Mucosa of rectum (tissue), 2 donors: ENCODE measurements around the gene KNTC1.
"Not testable (repeated sequence)": the region's sequence is repeated elsewhere in the genome, so short reads cannot be mapped to it uniquely, and the experiment has no call there.

Experiments used
- H3K27ac ChIP-seq, 2 donors: one replicate each; pipeline ENCODE4 v1.7.0; 2013; ENCODE audit warnings: inconsistent platforms in 2 of 2, low read depth in 2 of 2, low read length in 2 of 2
- H3K27me3 ChIP-seq, 2 donors: one replicate each; pipeline ENCODE4 v1.7.0; 2013; ENCODE audit warnings: low read length in 2 of 2; ENCODE audit not compliant: control insufficient read depth in 2 of 2, insufficient read depth in 2 of 2
- H3K36me3 ChIP-seq, 2 donors: one replicate each; pipeline ENCODE4 v1.7.0; 2013; ENCODE audit warnings: low read length in 2 of 2; ENCODE audit not compliant: control insufficient read depth in 2 of 2, insufficient read depth in 2 of 2
- H3K4me1 ChIP-seq, 2 donors: one replicate each; pipeline ENCODE4 v1.7.0; 2013; ENCODE audit warnings: low read length in 2 of 2, mild to moderate bottlenecking in 1 of 2; ENCODE audit not compliant: control insufficient read depth in 2 of 2, insufficient read depth in 2 of 2
- H3K4me3 ChIP-seq, 2 donors: one replicate each; pipeline ENCODE4 v1.7.0; 2013; ENCODE audit warnings: low read length in 2 of 2
- H3K9ac ChIP-seq, 2 donors: one replicate each; pipeline ENCODE4 v1.7.0; 2013; ENCODE audit warnings: low read length in 2 of 2, low read depth in 1 of 2, mild to moderate bottlenecking in 1 of 2
- H3K9me3 ChIP-seq, 2 donors: one replicate each; pipeline ENCODE4 v1.7.0; 2013; ENCODE audit warnings: low read length in 2 of 2; ENCODE audit not compliant: control insufficient read depth in 2 of 2
- donor health status: healthy.
- donor health status: Normal muscosa, but diverticular disease.

Gene KNTC1

GRCh38 chr12:122508163-122508562 is 18.9 kb upstream of the KNTC1 start:
- Histone ChIP-seq H3K4me1 (no peaks in the 10 kb centered on the region), H3K36me3 (peaks cover 81 to 96% of the 10 kb centered on the region in 2 donors), H3K4me3 (no peak overlapping the region), H3K27ac (no peak overlapping the region), H3K27me3 (no peaks in the 10 kb centered on the region), H3K9me3 (no peaks in the 10 kb centered on the region), H3K9ac (no peak overlapping the region)

DNA sequence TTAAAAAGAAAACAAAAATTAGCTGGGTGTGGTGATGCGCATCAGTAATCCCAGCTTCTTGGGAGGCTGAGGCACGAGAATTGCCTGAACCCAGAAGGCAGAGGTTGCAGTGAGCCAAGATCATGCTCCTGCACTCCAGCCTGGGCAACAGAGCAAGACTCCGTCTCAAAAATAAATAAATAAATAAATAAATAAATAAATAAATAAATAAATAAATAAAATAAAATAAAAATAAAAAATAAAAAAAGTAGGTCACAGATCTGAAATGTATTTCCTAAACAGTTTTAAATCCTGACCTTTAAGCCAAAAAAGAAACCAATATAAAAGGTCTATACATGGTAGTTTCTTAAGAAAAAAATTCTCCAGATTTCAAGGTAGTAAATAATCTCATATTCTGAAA is 14.0 kb upstream of the KNTC1 start:
- not testable (repeated sequence) for H3K27me3 ChIP-seq, H3K27ac ChIP-seq, H3K4me1 ChIP-seq, H3K4me3 ChIP-seq, H3K9ac ChIP-seq, H3K9me3 ChIP-seq
- H3K36me3 ChIP-seq, result peaks cover 80 to 90% of the 10 kb centered on the region in 2 donors

GRCh38 chr12:122513660-122514059 is 13.4 kb upstream of the KNTC1 start:
- no peak overlapping the region for H3K9ac ChIP-seq
- no peak overlapping the region for H3K27ac ChIP-seq
- no peaks in the 10 kb centered on the region for H3K4me1 ChIP-seq
- no peak overlapping the region for H3K4me3 ChIP-seq
- H3K9me3 ChIP-seq, result no peaks in the 10 kb centered on the region
- peaks cover 77 to 89% of the 10 kb centered on the region in 2 donors for H3K36me3 ChIP-seq
- H3K27me3 ChIP-seq, result no peaks in the 10 kb centered on the region

DNA sequence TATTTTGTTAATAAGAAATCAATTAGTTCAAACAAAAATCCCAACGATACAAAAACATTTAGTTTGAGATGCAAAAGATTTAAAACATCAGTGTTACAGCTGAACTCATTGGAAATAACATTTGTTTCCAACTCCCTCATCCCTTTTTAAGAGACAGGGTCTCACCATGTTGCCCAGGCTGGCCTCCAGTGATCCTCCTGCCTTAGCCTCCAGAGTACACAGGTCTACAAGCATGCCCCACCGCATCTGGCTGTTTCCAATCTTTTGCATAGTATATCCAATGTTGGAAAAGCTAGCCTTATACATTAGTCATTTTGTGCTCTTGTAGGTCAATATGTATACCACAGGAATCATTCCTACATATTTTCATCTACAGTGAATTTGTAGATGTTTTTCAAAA is 11.8 kb upstream of the KNTC1 start:
- Histone ChIP-seq H3K36me3 (peaks cover 82 to 88% of the 10 kb centered on the region in 2 donors), H3K4me3 (no peak overlapping the region), H3K9me3 (no peaks in the 10 kb centered on the region), H3K4me1 (no peaks in the 10 kb centered on the region), H3K9ac (no peak overlapping the region), H3K27me3 (no peaks in the 10 kb centered on the region), H3K27ac (no peak overlapping the region)

DNA sequence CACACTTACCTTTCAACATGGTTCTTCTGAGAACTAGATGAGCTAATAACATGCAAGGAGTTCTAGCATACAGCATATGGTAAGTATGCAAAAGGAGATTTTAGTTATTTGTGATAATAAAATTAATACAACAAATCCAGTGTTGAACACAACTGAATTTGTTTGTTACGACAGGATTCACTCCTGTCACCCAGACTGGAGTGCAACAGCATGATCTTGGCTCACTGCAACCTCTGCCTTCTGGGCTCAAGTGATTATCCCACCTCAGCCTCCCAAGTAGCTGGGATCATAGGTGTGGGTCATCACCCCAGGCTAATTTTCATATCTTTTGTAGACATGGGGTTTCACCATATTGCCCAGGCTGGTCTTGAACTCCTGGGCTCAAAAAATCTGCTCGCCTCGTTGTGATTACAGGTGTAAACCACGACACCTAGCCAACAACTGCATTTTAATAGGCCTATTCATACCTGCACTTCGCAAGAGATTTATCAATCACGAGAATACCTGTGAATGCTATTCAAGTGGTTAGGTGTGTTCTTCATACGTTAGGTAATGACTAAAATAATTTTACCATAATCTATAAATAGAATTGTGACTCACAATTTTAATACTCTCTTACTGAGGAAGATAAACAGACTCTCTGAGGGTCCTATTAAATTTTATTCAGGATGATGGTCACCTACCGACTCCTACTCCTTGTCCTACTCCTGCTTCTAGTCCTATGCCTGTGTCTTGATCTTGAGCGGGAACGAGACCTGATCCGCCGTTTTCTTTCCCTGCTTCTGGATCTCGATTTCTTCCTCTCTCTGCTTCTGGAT is 10.3 kb upstream of the KNTC1 start:
- Histone ChIP-seq H3K36me3 (peaks cover 83 to 89% of the 10 kb centered on the region in 2 donors), H3K9me3 (no peaks in the 10 kb centered on the region), H3K4me1 (no peaks in the 10 kb centered on the region), H3K27me3 (no peaks in the 10 kb centered on the region), H3K9ac (no peak overlapping the region), H3K27ac (no peak overlapping the region), H3K4me3 (no peak overlapping the region)

DNA sequence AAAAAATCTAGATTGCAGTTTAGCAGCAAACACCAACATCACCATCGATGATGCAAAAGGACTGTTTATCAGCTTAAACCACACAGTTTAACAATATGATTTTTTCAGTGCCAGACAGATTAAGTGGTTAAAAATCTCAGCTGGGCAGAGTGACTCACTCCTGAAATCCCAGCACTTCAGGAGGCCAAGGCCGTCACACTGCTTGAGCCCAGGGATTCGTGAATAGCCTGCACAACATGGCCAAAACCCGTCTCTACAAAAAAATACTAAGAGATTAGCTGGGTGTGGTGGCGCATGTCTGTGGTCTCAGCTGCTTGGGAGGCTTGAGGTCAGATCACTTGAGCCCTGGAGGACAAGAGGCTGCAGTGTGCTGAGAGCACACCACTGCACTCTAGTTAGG is 9.2 kb upstream of the KNTC1 start:
- H3K36me3 ChIP-seq, result peaks cover 80 to 81% of the 10 kb centered on the region in 2 donors
- H3K27ac ChIP-seq, result no peak overlapping the region
- H3K9me3 ChIP-seq, result no peaks in the 10 kb centered on the region
- H3K9ac ChIP-seq, result no peak overlapping the region
- peaks cover under 1 to 2% of the 10 kb centered on the region in 2 donors for H3K4me1 ChIP-seq
- no peak overlapping the region for H3K4me3 ChIP-seq
- no peaks in the 10 kb centered on the region for H3K27me3 ChIP-seq

DNA sequence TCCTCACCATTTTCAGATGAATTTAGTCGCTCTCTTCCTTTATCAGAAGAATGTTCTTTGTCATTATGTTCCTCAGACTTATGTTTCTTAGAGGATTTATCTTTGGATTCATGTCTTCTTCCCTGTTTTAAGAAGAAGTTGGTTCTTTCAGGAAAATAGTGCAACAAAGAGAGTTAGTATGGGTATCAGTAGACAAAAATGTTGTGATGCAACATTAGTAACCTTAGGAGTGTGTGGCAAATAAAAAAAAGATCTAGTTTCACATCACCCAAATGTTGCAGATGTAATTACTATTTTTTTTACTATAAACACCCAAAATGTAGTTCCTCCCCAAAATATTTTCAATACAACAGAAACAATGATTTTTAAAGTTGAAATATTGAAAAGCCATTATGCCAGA is 8.1 kb upstream of the KNTC1 start:
- Histone ChIP-seq H3K4me3 (no peak overlapping the region), H3K9me3 (no peaks in the 10 kb centered on the region), H3K9ac (no peak overlapping the region), H3K27me3 (no peaks in the 10 kb centered on the region), H3K4me1 (peaks cover 10 to 11% of the 10 kb centered on the region in 2 donors), H3K36me3 (peaks cover 73 to 79% of the 10 kb centered on the region in 2 donors), H3K27ac (no peak overlapping the region)

DNA sequence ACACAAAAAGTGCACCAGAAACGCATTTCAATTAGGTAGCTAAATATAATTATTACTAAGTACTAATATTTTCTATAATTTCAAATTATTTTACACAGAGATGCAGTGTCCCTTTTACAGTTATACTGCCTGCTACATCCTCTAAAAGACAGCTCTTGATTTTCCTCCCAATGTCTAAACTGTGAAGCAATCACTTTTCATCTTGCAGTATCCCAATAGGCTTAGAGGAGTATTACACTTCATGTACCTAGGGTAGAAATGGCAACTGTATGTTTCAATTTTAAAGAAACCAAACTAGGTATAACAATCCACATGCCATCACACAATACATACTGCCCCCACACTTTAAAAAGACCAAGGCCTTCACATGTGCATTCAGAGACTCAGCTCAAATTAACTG is 7.6 kb upstream of the KNTC1 start:
- H3K36me3 ChIP-seq, result peaks cover 71 to 77% of the 10 kb centered on the region in 2 donors
- H3K27ac ChIP-seq, result no peak overlapping the region
- no peak overlapping the region for H3K4me3 ChIP-seq
- H3K27me3 ChIP-seq, result no peaks in the 10 kb centered on the region
- H3K4me1 ChIP-seq, result peaks cover 11 to 16% of the 10 kb centered on the region in 2 donors
- H3K9ac ChIP-seq, result no peak overlapping the region
- no peaks in the 10 kb centered on the region for H3K9me3 ChIP-seq

- Histone ChIP-seq H3K27ac (no peak overlapping the region), H3K4me1 (peaks cover 16 to 21% of the 10 kb centered on the region in 2 donors), H3K27me3 (no peaks in the 10 kb centered on the region), H3K36me3 (peaks cover 61 to 67% of the 10 kb centered on the region in 2 donors), H3K9me3 (no peaks in the 10 kb centered on the region), H3K9ac (no peak overlapping the region), H3K4me3 (no peak overlapping the region)
Observed at GRCh38 chr12:122520676-122521075, 6.4 kb upstream of the KNTC1 start.

DNA sequence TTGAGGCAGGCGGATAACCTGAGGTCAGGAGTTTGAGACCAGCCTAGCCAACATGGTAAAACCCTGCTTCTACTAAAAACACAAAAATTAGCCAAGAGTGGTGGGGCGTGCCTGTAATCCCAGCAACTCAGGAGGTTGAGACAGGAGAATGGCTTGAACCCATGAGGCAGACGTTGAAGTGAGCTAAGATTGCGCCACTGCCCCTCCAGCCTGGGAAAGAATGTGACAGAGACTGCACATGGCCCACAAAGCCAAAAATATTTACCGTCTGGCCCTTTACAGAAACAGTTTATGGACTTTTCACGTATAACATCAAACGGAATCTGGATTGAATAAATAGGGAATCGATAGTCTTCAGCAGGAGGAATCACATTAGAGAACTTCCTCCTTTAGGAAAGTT is 3.8 kb upstream of the KNTC1 start:
- no peak overlapping the region for H3K27ac ChIP-seq
- H3K9me3 ChIP-seq, result no peaks in the 10 kb centered on the region
- H3K4me1 ChIP-seq, result peaks cover 23 to 31% of the 10 kb centered on the region in 2 donors
- H3K4me3 ChIP-seq, result peak overlapping the region; percentile 28 to 56
- no peaks in the 10 kb centered on the region for H3K27me3 ChIP-seq
- peaks cover 36 to 43% of the 10 kb centered on the region in 2 donors for H3K36me3 ChIP-seq
- H3K9ac ChIP-seq, result peak overlapping the region; percentile 3 to 31
